HG02840 (cell line): ENCODE measurements around the gene ABCF2.

Experiments used
- ATAC-seq: cut with Tn5 transposase; IDR thresholded peaks from one replicate; pipeline ENCODE4 v1.9.1; 2021; ENCODE audit warnings: mild to moderate bottlenecking, moderate library complexity, moderate number of reproducible peaks; ENCODE audit not compliant: unreplicated experiment, low FRiP score

The ABCF2 gene

DNA sequence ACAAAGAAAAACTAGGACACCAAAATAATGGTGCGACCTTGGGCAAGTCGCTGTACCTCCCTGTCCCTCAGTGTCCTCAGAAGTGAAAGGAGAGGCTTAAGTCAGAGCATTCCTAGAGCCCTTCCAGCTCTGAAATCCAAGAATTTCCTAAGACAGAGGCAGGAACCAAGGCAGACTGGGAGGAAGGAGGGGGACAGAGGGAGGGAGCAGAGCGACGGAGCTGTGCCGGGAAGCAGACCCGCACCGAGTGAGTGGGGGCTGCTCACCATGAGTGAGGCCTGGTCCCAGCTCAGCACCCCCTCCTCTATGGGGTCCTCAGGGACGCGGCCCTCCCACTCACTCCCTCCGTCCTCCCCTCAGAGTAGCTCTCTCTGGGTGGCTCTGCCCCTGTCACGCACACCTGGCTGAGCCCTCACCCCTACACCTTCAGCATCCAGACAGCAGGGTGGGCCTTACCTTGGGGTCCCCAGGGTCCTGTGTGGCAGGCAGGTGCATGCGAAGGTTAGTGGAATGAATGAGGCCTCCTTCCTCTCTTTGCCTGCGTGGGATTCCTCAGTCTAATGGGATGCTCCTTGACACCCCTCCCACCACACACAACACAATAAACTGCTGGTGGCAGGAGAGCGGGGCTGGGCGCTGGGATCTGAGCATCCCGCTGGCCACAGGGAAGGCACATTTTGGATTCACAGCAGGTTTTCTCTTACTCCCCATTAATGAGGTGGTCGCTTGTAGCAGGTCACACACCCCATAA, 26.1 kb upstream of the ABCF2 start:
- no peak for ATAC-seq

DNA sequence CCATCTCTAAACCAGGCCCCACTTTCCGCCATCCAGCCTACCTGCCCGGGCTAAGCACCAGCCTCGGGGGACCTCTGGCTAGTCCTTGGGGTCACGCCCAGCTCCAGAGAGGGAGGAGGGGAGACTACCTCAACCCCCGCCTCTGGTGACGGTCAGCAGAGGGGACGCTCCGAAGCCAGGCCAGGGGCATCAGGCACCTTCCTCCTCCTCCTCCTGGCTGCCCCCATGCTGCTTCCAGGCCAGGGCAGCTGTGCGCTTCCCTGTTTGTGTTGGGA, 25.5 kb upstream of the ABCF2 start:
- no peak for ATAC-seq

DNA sequence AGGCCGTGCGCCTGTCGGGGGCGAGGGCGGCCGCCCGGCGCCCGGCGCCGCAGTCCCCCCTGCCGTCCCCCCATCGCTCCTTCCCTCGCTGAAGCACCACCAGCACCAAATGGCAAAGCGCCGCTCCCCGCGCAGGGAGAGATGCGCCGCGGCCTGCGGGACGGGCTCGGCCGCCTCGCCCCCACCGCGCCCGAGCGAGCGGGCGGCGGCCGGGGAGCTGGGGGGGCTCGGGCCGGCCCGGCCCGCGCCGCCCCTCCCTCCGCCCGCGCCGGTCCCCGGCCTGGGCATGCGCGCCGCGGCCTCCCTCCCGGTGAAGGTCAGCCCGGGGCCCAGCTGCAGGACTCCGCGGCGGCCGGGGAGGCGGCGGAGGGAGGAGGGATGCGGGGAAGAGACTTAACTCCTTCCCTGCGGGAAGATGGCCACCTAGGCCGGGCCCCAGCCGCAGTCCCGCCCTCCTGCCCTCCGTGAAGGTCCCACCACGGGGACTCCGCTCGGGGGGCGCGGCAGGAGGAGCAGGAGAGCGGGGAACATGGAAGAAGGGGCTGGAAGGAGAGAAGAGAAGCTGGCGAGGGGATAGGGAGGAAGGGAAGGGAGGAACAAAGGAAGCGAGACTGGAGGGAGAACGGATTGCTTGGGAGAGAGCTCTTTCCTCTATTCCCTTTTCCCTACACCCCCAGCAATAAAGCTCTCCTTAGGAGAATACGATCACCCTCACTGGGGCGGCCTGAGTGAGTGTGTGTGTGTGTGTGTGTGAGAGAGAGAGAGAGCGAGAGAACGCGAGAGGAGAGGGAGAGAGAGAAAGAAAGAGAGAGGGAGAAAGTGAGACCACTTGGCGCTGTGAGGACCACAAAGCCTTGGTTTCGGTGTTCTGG, 24.9 kb upstream of the ABCF2 start:
- ATAC-seq = no peak

DNA sequence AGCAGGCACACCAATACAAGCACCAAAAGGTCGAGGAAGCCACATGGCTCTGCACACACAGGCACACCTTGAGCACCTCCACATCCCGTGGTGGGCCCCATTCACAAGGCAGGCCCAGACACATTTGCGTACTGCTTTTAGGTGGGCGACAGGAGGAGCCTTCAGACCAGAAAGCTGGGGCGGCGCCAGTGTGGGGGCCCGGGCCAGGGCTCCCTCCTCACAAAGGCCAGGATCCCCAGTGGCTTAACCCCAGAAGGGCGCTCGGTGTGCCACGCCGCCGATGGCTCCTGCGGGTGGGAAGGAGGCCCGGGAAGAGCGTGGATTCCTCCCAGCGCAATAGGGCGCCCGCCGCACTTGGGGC, 24.3 kb upstream of the ABCF2 start:
- no peak for ATAC-seq

DNA sequence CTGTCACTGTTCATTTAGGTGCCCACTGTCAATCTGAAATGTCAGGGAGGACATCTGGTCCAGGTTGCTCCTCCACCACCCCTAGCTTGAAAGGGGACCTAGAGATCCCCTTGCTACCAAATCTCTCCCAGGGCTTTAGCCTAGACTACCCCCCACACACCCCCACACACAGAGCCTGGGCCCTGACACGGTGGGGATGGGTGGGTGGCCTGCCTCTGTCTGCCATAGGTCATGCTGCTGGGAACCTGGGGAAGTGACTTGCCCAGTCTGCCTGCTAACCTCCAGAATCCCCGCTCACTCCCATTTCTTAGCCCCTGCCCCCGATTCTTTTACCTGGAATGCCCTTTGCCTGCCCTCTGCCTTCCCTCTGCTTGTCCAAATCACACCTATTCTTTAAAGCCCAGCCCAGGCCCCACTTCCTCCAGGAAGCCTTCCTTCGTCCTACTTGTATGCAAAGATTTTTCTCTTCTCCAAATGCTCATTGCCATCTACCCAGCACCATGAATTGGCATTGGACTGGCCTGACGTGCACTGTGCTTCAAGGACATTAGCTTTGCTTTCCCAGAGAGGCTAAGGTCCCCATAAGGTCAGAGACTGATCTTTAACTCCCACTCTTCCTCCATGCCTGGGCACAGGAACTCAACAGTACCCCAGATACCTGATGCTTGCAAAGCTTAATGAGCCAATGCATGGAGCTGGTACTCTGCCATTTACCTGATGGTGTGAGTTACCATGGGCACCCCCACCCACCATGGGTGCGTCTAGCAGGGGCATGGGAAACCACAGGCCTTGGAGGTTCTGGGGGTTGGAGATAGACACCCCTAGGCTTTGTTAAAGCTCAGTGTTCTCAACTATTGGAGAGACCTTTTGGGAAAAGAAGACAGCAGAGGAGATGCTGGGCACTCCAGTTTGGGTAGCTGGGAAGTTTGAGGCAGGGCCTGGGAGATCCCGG, 23.5 kb upstream of the ABCF2 start:
- no peak for ATAC-seq

DNA sequence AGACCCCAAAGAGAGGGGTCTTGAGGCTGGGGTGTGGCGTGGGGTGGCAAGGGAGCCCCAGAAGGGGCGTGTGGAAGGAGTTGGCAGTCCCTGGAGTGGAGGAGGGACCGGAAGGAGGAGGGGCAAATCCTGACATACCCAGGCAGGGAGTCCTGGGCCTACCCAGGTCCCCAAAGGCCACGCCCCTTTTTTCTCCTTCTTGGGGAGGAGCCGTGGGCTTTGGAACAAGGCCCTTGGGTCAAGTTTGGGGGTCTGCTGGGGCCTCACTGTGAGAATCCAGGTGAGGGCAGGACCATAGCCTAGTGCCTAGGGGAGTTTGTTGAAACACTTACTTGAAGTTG, 22.7 kb upstream of the ABCF2 start:
- ATAC-seq = no peak

DNA sequence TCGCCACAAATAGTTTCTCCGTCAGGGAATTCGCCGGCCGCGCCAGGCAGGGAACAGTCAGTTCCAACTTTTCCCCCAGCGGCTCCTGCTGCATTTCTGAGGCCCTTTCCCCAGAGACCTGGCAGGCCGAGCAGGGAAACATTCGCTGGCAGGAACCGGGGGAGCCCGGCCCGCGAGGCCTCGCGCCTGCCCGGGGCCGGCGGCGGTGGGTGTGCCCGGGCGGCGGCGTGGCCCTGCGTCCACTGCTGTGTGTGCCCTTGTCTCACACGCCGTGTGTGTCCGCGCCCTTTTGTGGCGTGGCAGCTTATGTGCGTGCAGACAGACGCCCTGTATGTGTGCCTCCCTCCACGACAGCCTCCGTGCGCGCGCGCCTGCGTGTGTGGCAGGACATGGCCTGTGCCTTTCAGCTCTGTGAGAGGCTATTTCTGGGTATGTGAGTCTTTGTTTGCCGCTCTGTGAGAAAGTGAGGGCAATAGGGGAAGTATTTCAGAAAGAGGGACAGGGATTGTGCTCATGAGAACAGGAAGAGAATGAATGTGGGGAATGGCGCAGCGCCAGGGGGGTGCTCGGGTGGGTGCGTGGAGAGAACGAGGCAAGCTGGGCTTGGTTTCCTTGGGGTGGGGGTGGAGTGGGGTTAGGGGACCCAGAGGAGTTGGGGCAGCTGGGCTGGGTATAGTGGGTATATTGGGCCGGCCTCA, 22.2 kb upstream of the ABCF2 start:
- ATAC-seq = no peak

DNA sequence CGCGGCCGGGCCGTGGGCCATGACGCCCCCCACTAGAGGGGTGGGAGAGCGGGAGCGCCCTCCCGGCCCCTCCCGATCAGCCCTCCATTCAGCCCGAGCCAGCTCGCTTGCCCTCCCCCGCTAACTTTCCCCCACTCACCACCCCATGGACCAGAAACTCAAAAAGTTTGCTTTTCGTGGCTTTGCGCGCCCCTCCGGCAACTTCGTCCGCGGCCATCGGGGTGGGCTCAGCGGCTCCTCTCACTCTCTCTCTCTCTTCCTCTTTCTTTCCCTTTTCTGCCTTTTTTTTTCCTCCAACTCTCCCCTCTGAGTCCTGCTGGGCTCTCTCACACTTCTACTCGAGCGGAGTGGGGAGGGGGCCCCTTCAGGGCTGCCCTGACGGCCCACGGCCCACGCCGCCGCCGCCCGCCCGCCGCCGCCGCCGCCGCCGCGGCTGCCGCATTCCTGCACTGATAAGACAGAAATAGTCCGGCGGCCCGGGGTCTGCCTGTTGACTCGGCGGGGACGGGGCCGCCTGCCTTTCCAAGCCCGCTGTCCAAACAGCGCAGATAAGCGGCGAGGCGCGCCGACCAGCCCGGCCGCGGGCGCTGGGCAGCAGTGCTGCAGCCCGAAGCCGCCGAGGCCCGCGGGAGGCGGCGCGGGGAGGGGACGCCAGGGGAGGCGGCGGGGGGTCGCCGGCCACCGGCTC, 21.5 kb upstream of the ABCF2 start, which contains the start of gene SMARCD3:
SMARCD3 (minus strand) TSS at position 349 of the 688 bp plus-strand sequence; CDS start at position 217, 132 bp downstream.
- no peak for ATAC-seq

DNA sequence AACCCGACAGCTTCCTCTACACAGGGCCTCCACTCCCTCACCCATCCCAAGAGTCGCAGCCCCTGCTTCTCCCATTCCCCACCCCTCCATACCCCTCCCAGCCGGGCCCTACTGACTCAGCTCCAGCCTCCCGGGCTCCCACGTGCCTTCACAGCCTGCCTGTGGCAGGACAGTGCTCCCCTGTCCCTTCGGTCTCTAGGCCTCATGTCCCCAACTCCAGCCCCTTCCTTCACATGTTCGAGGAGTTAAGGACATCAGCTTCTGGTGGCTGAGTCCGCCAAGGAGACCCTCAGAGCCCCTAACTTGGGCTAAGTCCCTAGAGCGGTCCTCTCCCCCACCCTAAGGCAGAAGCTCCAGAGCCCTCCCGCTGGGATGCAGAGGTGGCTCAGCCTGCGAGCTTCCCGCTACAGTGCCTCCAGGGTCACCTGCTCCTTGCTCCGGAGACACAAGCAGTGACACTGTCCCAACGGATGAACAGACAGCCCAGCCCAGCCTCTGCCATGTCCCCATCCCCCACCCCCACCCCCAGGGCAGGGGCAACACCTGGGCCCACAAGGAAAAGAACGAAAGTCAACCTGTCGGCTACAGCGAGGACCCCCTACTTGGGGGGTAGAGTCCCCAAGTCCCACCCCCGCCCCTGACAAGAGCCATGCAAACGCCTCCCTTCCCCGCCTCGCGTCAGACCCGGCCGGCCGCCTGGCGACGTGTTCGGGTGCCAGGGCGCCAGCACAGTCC, 20.8 kb upstream of the ABCF2 start:
- no peak for ATAC-seq

DNA sequence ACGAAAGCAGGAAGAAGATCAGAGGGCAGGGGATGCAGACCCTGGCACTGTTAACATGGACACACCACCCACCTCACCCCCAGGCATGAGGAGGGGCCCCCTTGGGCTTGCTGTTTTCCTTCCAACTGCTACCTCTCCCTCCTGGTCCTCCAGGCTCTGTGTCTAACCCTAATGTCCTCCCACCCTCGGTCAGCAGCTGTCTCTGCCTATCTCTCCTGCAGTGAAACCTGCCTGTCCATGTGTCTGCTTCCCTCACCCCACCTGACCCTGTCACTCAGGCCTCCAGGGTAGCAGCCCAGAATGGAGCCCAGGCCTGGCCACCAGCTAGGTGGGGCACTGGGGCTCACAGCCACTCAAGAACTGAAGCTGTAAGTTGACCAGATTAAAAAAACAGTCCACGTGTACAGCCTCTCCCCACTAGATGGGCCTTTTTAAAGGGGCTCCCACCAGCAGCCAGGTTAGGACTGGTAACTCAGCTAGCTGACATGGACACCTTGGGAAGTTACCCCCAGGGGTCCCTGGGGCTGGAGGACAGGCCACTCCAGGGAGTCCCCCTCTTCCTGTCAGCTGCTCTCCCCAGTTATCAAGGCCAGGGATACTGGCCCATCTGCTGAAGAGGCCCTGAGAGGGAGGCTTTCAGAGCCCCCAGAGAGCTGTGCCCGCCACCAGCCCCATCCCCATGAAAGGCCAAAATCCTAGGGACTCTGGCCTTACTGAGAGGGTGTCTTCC, 20.0 kb upstream of the ABCF2 start:
- no peak for ATAC-seq

DNA sequence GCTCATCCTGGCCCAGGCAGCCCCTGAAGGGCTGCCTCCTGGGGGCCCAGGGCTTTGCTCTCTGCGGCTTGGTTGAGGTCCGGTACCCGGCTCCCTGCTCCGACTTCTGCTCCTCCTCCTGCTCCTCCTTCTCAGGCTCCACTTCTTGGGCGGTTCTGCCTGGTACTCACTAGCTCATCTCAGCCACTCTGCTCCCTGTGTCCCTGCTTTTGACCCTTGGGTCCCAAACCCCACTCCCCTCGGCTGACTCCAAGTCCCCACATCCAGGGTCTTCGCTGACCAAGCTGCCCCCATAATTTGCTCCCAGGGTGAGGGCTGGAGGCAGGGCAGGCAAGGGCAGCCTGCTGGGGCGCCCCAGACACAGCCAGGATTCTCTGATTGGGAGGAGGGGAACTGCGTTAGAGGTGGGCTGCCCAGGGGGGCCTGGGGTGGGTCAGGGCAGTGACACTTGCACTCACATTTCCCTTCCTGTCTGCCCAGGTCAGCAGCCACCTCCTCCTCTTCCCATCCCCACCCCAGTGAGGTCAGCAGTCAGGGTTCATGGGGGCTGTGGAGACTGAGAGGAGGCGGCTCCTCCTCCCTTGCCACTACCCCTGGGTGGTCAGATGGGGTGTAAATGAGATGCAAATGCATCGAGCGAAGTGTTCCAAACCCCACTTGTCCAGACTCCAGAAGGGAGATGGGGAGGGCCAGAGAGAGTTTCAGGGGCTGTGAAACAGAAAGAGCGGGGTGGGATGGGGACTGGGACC, 19.3 kb upstream of the ABCF2 start:
- no peak for ATAC-seq

DNA sequence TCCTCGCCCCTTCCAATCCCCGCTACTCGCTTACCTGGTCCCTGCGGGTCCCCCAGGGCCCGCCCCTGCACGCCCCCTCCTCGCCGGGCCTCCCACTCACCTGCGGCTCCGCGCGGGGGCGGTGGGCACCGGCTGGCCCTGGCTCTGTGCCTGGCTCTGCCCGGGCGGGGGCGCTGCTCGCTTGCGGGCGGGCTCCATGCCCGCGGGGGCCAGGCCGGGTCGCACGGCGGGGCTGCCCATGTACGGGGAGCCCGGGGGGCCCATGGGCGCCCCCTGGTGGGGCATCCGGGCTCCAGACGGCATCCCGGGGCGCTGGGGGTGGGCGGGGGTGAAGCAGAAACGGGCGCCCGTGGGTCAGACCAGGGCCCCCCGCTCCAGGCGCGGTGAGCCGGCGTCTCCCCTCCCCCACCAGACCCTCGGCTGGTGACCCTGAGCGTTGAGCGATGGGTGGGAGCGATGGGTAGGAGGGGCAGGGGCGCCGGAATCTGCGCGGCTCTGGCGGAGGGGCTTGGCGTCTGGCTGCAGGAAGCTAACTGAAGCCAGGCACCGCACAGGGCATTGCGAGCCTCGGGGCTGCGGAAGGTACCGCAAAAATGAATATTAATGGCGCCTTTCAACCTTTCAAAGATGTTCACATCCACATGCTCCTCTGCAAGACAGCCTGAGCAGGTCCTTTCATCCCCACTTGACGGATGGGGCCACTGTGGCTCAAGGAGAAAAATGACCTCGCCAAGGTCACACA, 18.5 kb upstream of the ABCF2 start:
- ATAC-seq = no peak

DNA sequence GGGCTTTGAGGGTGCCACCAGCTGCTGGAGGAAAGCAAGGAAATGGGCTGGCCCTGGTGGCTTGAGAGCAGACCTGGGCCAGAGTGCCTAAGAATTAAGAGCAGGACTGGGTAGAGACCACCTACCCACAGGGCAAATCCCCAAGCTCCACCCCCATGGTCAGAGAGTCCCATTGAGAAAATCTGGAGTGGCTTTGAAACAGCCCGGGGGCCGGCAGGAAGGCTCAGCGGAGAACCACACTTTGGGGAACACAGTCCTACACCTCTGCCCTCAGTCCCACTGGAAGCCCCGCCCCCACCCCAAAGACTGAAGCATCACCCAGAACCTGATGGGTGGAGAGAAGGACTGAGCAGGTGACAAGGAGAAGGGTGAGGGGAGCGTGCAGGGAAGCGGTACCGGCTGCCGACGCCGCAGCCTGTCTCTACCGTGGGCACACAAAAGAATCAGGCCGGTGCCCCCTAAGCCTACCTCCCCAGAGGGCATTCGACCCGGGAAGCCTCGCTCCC, 17.9 kb upstream of the ABCF2 start:
- no peak for ATAC-seq

DNA sequence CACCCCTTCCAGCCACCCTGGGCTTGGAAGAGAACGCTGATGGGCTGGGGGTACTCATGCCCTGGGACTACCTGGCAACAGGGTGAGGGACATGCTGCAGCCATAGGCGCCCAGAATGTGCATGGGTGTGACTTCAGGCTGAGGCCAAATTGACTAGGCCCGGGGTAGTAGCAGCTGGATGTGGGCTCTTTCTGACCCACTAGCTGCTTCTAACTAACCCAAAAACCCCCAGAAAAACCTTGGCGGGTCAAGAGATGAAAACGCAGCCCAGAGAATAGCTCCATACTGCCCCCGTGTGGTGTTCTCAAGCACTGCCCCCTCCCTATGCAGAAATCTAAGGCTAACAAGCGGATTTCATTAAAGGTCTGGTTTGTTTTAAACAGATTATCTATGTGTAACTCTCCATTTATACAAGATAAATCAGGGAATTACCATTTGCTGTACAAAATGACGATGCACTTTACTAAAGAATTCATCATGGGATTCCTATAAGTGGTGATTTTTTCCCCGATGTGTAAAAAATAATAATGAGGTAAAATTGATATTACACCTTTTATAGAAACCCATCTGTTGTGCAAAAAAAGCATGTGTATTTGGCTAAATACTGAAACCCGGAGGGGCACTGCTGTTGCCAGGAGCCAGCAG, 17.3 kb upstream of the ABCF2 start:
- no peak for ATAC-seq

DNA sequence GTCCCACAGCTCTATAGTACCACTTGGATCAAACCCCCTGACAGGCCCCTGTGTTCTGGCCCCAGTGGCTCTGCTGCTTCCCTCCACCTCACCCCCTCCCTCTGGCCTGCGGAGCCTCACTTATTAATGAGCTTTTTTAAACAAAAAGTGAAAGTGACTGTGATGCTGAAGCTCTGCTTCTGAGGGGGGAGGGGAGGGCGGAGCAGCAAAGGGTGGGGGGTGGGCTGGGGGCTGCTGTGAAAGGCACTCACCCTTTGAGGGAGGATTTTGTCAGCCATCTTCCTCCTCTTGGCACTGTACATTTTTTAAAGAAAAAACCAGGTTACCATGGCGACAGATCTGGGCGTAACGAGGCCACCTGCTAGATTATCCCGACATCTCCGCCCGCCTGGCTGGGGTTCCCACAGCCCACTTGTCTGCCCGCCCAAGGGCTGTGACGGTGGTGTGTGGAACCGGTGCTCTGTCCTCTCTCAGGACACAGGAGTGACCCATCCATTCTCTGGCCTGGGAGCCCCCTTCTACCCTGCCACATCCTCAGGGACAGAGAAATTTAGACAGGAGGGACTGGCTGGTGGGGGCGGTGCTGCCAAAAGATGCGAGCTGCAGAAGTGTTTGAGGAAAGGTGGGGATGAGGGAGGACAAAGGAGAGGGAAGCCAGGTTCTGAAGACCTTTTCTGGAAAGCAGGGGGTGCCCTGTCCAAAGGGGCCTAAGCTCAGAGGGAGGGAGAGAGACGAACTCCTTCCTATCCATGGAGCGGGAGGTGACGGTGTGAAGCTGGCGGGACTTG, 16.6 kb upstream of the ABCF2 start:
- ATAC-seq = no peak

DNA sequence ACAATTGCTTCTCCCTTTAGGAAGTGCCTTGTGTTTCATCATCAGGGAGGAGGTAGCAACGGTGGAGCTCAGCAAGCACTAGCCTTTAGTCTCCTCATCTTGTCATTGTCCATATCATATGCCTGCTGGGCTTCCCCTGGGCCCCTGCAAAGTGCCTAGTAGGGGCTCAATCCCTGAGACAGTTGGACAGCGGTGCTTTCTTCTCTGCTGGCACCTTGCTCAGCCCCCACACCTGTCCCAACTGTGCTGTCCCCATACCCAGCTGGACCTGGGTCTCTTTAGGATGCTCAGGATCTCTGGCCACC, 16.0 kb upstream of the ABCF2 start:
- ATAC-seq = no peak
